WERI-Rb-1 (cell line): ENCODE measurements around the gene PLAA.
"Not testable (repeated sequence)": the region's sequence is repeated elsewhere in the genome, so short reads cannot be mapped to it uniquely, and the experiment has no call there.

ENCODE experiments used
- DNase-seq: peaks from one replicate; pipeline ENCODE4 v3.0.0-alpha.2; 2020
- H3K27ac ChIP-seq: fragments of 250-450 bp; sonication (Bioruptor Pico); 2 replicates; pipeline ENCODE4 v1.5.1; 2020; ENCODE audit warnings: mild to moderate bottlenecking, moderate library complexity
- H3K27me3 ChIP-seq: fragments of 250-450 bp; sonication (Bioruptor Pico); 2 replicates; pipeline ENCODE4 v1.5.1; 2021; ENCODE audit warnings: mild to moderate bottlenecking, low read depth, moderate library complexity; ENCODE audit not compliant: insufficient read depth, severe bottlenecking
- H3K36me3 ChIP-seq: fragments of 250-450 bp; sonication (Bioruptor Pico); 2 replicates; pipeline ENCODE4 v1.5.1; 2020; ENCODE audit warnings: mild to moderate bottlenecking, moderate library complexity
- H3K4me3 ChIP-seq: 2 replicates; pipeline ENCODE4 v1.5.1; 2011; ENCODE audit warnings: low read depth, mild to moderate bottlenecking, control low read depth, low read length
- H3K9me3 ChIP-seq: fragments of 250-450 bp; sonication (Bioruptor Pico); 2 replicates; pipeline ENCODE4 v1.5.1; 2021; ENCODE audit warnings: mild to moderate bottlenecking, moderate library complexity; ENCODE audit not compliant: severe bottlenecking
- TF ChIP-seq, protein P1 (sequence below): IDR thresholded peaks from 2 replicates; pipeline ENCODE4 v1.5.1; 2011; ENCODE audit warnings: low read depth, mild to moderate bottlenecking, control low read depth, inconsistent platforms, low read length

The PLAA gene

DNA sequence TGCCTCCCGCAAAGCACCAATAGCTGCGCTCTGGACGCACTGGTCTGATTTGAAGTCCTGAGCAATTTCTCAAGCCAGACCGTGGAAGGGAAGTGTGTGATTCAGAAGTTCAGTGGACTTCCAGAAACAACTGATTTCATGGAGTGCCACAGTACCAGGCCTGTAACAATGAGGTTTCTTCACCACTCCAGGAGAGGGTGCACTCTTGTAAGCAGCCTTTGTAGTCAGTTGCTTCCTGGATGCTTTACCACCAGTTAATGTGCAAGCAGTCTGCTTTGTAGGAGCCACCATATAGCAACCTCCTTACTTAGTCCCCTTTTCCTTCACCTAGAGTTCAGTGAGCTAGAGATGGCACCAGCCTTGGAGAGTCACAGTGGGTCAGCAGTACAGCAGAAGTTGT lies 66.8 kb downstream of the PLAA start:
- H3K36me3 ChIP-seq, result peaks cover 30% of the 10 kb centered on the region
- H3K27me3 ChIP-seq, result no peaks in the 10 kb centered on the region
- H3K9me3 ChIP-seq, result peaks cover 2% of the 10 kb centered on the region
- no peak for DNase-seq
- no peak overlapping the region for H3K27ac ChIP-seq
- TF ChIP-seq, protein P1, sequence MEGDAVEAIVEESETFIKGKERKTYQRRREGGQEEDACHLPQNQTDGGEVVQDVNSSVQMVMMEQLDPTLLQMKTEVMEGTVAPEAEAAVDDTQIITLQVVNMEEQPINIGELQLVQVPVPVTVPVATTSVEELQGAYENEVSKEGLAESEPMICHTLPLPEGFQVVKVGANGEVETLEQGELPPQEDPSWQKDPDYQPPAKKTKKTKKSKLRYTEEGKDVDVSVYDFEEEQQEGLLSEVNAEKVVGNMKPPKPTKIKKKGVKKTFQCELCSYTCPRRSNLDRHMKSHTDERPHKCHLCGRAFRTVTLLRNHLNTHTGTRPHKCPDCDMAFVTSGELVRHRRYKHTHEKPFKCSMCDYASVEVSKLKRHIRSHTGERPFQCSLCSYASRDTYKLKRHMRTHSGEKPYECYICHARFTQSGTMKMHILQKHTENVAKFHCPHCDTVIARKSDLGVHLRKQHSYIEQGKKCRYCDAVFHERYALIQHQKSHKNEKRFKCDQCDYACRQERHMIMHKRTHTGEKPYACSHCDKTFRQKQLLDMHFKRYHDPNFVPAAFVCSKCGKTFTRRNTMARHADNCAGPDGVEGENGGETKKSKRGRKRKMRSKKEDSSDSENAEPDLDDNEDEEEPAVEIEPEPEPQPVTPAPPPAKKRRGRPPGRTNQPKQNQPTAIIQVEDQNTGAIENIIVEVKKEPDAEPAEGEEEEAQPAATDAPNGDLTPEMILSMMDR, result no peak
- no peak overlapping the region for H3K4me3 ChIP-seq

DNA sequence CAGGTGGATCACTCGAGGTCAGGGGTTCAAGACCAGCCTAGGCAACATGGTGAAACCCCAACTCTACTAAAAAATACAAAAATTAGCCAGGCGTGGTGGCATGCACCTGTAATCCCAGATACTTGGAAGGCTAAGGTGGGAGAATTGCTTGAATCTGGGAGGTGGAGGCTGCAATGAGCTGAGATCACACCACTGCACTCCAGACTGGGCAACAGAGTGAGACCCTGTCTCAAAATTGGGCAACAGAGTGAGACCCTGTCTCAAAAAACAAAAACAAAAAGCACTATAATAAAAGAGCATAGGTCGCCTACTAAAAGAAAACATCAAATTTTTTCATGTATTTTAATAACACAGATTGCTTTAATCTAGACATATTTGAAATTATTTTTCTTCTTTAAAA lies 71.9 kb downstream of the PLAA start:
- DNase-seq, H3K36me3 ChIP-seq, H3K4me3 ChIP-seq, H3K27me3 ChIP-seq, H3K27ac ChIP-seq, H3K9me3 ChIP-seq: not testable (repeated sequence)

- Histone ChIP-seq H3K9me3 (no peaks in the 10 kb centered on the region), H3K27ac (no peak overlapping the region), H3K4me3 (no peak overlapping the region), H3K27me3 (no peaks in the 10 kb centered on the region), H3K36me3 (no peaks in the 10 kb centered on the region)
- TF ChIP-seq, protein P1, result no peak
- DNase-seq, result no peak
These were observed 76.8 kb downstream of the PLAA start for GRCh38 chr9:26870292-26870691.

DNA sequence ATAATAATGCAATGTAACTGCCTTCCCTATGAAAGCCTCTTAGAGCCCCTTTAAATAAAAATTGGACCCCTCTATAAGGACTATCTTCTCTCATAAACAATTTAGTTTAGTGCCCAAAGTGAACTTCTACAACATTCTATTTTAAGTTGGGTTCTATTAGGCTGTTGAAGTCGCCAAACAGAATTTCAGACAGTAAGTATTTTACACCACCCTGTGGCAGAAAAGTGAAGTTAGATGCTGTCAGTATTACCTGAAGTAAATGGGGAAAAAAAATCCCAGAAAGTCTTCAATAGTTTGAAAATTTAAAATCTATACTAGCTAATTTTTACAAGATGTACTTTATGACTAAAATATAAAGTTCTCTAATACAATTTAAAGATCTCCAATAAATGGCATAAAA lies 84.0 kb downstream of the PLAA start:
- Histone ChIP-seq H3K27me3 (no peaks in the 10 kb centered on the region), H3K36me3 (peaks cover 3% of the 10 kb centered on the region; the same call in 1 of the 2 replicates), H3K9me3 (no peaks in the 10 kb centered on the region), H3K4me3 (no peak overlapping the region), H3K27ac (no peak overlapping the region)
- TF ChIP-seq, protein P1, result no peak
- DNase-seq, result no peak

DNA sequence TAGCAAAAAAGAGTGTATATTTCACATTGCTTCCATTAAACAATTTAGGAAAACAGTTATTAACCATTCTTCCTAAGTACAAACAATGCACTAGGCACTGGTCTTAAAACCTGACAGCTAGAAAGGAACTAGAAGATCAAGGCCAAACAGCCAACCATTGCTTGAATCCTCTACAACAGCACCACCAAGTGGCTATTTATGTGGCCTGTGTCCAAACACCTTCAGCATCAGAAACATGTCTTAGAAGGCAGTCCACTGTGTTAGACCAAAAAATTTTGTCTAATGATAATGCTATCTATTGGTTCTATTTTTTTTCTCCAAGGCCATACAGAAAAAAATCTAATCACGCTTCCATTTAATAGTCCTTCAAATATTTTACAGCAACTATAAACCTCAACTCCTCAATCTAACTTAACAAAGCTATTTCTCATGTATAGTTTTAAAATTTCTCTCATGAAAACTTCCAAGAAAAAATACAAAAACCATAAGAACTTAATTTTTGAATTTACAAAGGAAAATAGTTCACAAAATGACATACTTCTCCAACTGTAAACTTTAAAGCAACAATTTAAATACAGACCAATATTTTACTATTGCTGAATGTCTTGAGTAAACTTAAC lies 90.5 kb downstream of the PLAA start:
- DNase-seq, result peak; percentile 42
- TF ChIP-seq, protein P1, result peak; percentile 78
- no peak overlapping the region for H3K27ac ChIP-seq
- H3K4me3 ChIP-seq, result no peak overlapping the region
- H3K36me3 ChIP-seq, result peaks cover 3% of the 10 kb centered on the region; the same call in 1 of the 2 replicates
- no peaks in the 10 kb centered on the region for H3K27me3 ChIP-seq
- H3K9me3 ChIP-seq, result no peaks in the 10 kb centered on the region
